K562 (cell line): ENCODE measurements around the gene EFNA2. TPM values are rescaled to one million over a fixed set of nuclear protein-coding genes. Genes with fewer than 3 reads are reported as not detected.

Experiments used
- ARID1B ChIP-seq: fragments of 450-650 bp; IDR thresholded peaks from 2 replicates; pipeline ENCODE4 v1.6.1; 2016; ENCODE audit warnings: antibody characterized with exemption, mild to moderate bottlenecking, inconsistent platforms
- E4F1 ChIP-seq: fragments of 250-450 bp; sonication (Bioruptor Pico); IDR thresholded peaks from 2 replicates; pipeline ENCODE4 v1.5.0; 2021; ENCODE audit warnings: mild to moderate bottlenecking, borderline replicate concordance
- ETS1 ChIP-seq: conservative IDR thresholded peaks from 2 replicates; pipeline ENCODE4 v1.6.1; 2011; ENCODE audit warnings: low read depth, mild to moderate bottlenecking, low read length; ENCODE audit not compliant: control insufficient read depth
- ETV6 ChIP-seq, 3 experiments: fragments of 150-350 bp in 1 of 3; sonication (generic) in 1 of 3; formaldehyde crosslinking in 1 of 3; IDR thresholded peaks; 2 replicates each; pipeline versions ENCODE4 v1.6.1 to v1.8.0; 2014 to 2022; ENCODE audit warnings: borderline replicate concordance in 2 of 3, low read depth in 2 of 3, antibody characterized with exemption in 1 of 3, low read length in 1 of 3, mild to moderate bottlenecking in 1 of 3, missing genetic modification reagents in 1 of 3
- FOS ChIP-seq: IDR thresholded peaks from 3 replicates; pipeline ENCODE4 v1.6.1; 2011; ENCODE audit not compliant: insufficient read length; ENCODE audit errors: extremely low read depth
- HOMEZ ChIP-seq: fragments of 250-450 bp; sonication (Bioruptor Pico); IDR thresholded peaks from 2 replicates; pipeline ENCODE4 v1.4.0; 2020; ENCODE audit warnings: mild to moderate bottlenecking, moderate library complexity
- LCOR ChIP-seq: sonication (generic); formaldehyde crosslinking; IDR thresholded peaks from 2 replicates; pipeline ENCODE4 v1.8.0; 2022; ENCODE audit warnings: mild to moderate bottlenecking, missing genetic modification reagents
- NFE2L1 ChIP-seq: fragments of 450-650 bp; IDR thresholded peaks from 2 replicates; pipeline ENCODE4 v1.6.1; 2016; ENCODE audit warnings: missing genetic modification characterization, low read depth, mild to moderate bottlenecking, missing compliant biosample characterization, moderate library complexity, borderline replicate concordance
- SIN3A ChIP-seq, 2 experiments: fragments of 150-350 bp in 1 of 2; IDR thresholded peaks; 2 replicates each; pipeline ENCODE4 v1.6.1; 2011 to 2016; ENCODE audit warnings: borderline replicate concordance in 2 of 2, low read depth in 2 of 2, low read length in 2 of 2, mild to moderate bottlenecking in 2 of 2, moderate library complexity in 2 of 2; ENCODE audit not compliant: control insufficient read depth in 1 of 2
- SMARCA5 ChIP-seq: fragments of 450-650 bp; IDR thresholded peaks from 2 replicates; pipeline ENCODE4 v1.6.1; 2016
- SMARCE1 ChIP-seq: fragments of 450-650 bp; IDR thresholded peaks from 2 replicates; pipeline ENCODE4 v1.7.1; 2016; ENCODE audit warnings: mild to moderate bottlenecking
- STAT5B ChIP-seq: fragments of 250-450 bp; sonication (Bioruptor Pico); IDR thresholded peaks from 2 replicates; pipeline ENCODE4 v1.8.0; 2021; ENCODE audit warnings: mild to moderate bottlenecking, inconsistent platforms
- WHSC1 ChIP-seq: IDR thresholded peaks from one replicate; pipeline ENCODE4 v1.6.1; 2012; ENCODE audit warnings: low read length, control low read depth, inconsistent platforms
- ZBTB8A ChIP-seq: fragments of 450-650 bp; IDR thresholded peaks from 2 replicates; pipeline ENCODE4 v1.6.1; 2018; ENCODE audit warnings: mild to moderate bottlenecking, moderate library complexity; ENCODE audit not compliant: partially characterized antibody
- ZNF354B ChIP-seq: fragments of 250-450 bp; sonication (Bioruptor Pico); IDR thresholded peaks from 2 replicates; pipeline ENCODE4 v1.4.0; 2020
- ZNF655 ChIP-seq: fragments of 250-450 bp; sonication (Bioruptor Pico); IDR thresholded peaks from 2 replicates; pipeline ENCODE4 v1.5.0; 2021
- ZNF668 ChIP-seq: fragments of 250-450 bp; sonication (Bioruptor Pico); IDR thresholded peaks from 2 replicates; pipeline ENCODE4 v1.8.0; 2022; ENCODE audit warnings: mild to moderate bottlenecking, inconsistent platforms
- ZNF778 ChIP-seq: fragments of 450-650 bp; formaldehyde crosslinking; IDR thresholded peaks from 2 replicates; pipeline ENCODE4 v1.4.0; 2020; ENCODE audit warnings: mild to moderate bottlenecking, moderate library complexity
- polyA plus RNA-seq, 8 experiments: library from polyadenylated mRNA; depleted of rRNA in 4 of 8; stranded (reverse) in 5 of 8; unstranded in 3 of 8; fragments of >200 nt; fragmentation: Nextera tagmentation in 2 of 8; fragmentation: Illumina TruSeq in 1 of 8; extraction: Ambion mirVana in 2 of 8; extraction: Trizol in 1 of 8; gene quantifications; 2 replicates each; pipeline versions ENCODE4 v1.2.1 to v1.2.3, GENCODE V29; 2011 to 2014; ENCODE audit warnings: inconsistent platforms in 1 of 8, missing spikeins in 1 of 8
- total RNA-seq, 7 experiments: library from RNA; depleted of rRNA in 6 of 7; stranded (reverse); fragments of >200 nt in 6 of 7; fragmentation: Illumina TruSeq in 2 of 7; extraction: Trizol in 2 of 7; gene quantifications; 2 replicates each; pipeline versions ENCODE4 v1.2.1 to v1.2.3, GENCODE V29; 2011 to 2021; ENCODE audit warnings: low replicate concordance in 1 of 7

EFNA2 gene
- total and polyA plus RNA-seq, 9 of the 15 experiments (the other 6 are each of a cell fraction or from before 2014, with no cell fraction given), result 0.11 to 0.44 (median 0.15) TPM; not detected in 6

GRCh38 chr19:1259206-1259875, 26.3 kb upstream of the EFNA2 start (continued):
- no peak for TF ChIP-seq FOS
- no peak for TF ChIP-seq STAT5B
- no peak for TF ChIP-seq ZBTB8A
- TF ChIP-seq ZNF354B (CRISPR knock-in tag), result no peak
- no peak for TF ChIP-seq LCOR (CRISPR knock-in tag)
- TF ChIP-seq ZNF778 (CRISPR knock-in tag), result no peak
- peak; percentile 36; the same call in 1 of the 2 replicates for TF ChIP-seq ETS1
- peak; percentile 34; the same call in 1 of the 2 replicates for TF ChIP-seq ARID1B
- no peak for TF ChIP-seq WHSC1
- TF ChIP-seq ETV6 (IDR thresholded peaks at IDR 0.05; ENCODE audit: borderline replicate concordance in 1 of 2, low read depth in 2 of 2, low read length in 1 of 2), result peak; percentile 57 to 73; a peak in 2 of 4 replicates
- no peak for TF ChIP-seq ETV6 (CRISPR knock-in tag; IDR thresholded peaks at IDR 0.05; ENCODE audit: borderline replicate concordance)
- no peak for TF ChIP-seq ZNF655
- TF ChIP-seq HOMEZ (CRISPR knock-in tag), result no peak
- no peak for TF ChIP-seq ZNF668 (CRISPR knock-in tag)
- no peak for TF ChIP-seq SMARCE1
- TF ChIP-seq SIN3A (IDR thresholded peaks at IDR 0.05; ENCODE audit: borderline replicate concordance in 2 of 2, control insufficient read depth in 1 of 2, low read depth in 2 of 2, low read length in 2 of 2), result peak; percentile 11 to 34; a peak in 1 of 4 replicates
- no peak for TF ChIP-seq SMARCA5
- TF ChIP-seq E4F1, result 0 out of 2 replicates have a peak, but pooled peaks have one; percentile 37
- TF ChIP-seq NFE2L1 (tag), result no peak
